ENCODE results near the gene DTNBP1.

DNA sequence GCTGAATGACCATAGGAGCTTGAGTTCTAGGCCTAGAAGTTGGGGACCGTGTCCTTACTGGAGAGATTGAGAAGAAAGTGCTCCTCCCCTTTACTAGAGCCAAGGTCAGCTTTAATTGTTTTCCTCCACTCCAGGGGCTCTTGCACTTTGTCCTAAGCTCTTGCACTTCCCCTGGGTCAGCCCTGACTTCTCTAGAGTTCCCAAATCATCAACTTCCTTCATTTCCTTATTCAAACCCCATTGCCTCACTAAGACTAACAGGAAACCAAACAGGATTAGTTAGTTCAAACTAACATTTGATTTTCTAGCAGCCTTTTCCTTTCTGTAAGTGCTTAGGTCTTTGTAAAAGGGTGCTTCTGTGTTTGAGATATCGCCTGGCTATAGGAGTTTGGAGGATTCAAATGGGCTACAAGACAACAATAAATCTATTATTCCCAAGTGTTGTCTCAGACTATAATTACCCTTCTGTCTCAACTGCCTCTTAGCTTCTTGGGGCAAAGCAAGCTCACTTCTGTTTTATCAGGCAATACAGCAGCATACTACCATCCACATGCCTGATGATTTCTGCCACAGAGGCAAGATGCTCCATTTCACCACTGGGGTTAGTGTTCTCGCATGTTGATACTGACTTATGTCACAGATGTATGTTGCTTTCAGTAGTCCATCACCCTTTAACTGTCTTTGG, 12.8 kb upstream of the DTNBP1 start:
- TF ChIP-seq, protein P1, sequence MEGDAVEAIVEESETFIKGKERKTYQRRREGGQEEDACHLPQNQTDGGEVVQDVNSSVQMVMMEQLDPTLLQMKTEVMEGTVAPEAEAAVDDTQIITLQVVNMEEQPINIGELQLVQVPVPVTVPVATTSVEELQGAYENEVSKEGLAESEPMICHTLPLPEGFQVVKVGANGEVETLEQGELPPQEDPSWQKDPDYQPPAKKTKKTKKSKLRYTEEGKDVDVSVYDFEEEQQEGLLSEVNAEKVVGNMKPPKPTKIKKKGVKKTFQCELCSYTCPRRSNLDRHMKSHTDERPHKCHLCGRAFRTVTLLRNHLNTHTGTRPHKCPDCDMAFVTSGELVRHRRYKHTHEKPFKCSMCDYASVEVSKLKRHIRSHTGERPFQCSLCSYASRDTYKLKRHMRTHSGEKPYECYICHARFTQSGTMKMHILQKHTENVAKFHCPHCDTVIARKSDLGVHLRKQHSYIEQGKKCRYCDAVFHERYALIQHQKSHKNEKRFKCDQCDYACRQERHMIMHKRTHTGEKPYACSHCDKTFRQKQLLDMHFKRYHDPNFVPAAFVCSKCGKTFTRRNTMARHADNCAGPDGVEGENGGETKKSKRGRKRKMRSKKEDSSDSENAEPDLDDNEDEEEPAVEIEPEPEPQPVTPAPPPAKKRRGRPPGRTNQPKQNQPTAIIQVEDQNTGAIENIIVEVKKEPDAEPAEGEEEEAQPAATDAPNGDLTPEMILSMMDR (IDR thresholded peaks at IDR 0.05; ENCODE audit: control extremely low read depth in 1 of 3, insufficient read depth in 1 of 3, low read depth in 1 of 3, low read length in 3 of 3) = no peak
- TF ChIP-seq EZH2 (IDR thresholded peaks at IDR 0.05; ENCODE audit: low read depth, low read length, severe bottlenecking) = no peak
- no peak for TF ChIP-seq RFX5 (IDR thresholded peaks at IDR 0.05; ENCODE audit: borderline replicate concordance, low read depth, low read length)
- TF ChIP-seq CTBP2 (IDR thresholded peaks at IDR 0.05; ENCODE audit: borderline replicate concordance, insufficient read depth, insufficient read length, low read length) = no peak
- no peak for TF ChIP-seq POLR2AphosphoS5 (IDR thresholded peaks at IDR 0.05; ENCODE audit: low read depth, low read length)
- TF ChIP-seq SP1 (IDR thresholded peaks at IDR 0.05; ENCODE audit: low read depth, low read length) = no peak
